ENCODE results near the gene ATRX. TPM values are rescaled to one million over a fixed set of nuclear protein-coding genes. Genes with fewer than 3 reads are reported as not detected.

Gene ATRX
- total and polyA plus RNA-seq, 2 of the 8 experiments (the other 6 are each of a cell fraction or from before 2014, with no cell fraction given) = 28.4 to 97.8 TPM

- H3K27me3 ChIP-seq (replicated peaks in 1 of 4; ENCODE audit: control insufficient read depth in 3 of 4, extremely low read depth in 1 of 4, insufficient read depth in 3 of 4, low read length in 3 of 4) = no peaks in the 10 kb centered on the region
- ChIA-PET CTCF (ENCODE audit: partially characterized antibody) (interaction anchor here (0.7 kb wide), 2 partner anchors 9 to 54 kb away, joined by 3 read pairs; no protein-coding TSS in a partner anchor), POLR2A (ENCODE audit: partially characterized antibody) (interaction anchor here (1.3 kb wide), 1 partner anchor 13 kb away, joined by 3 read pairs; no protein-coding TSS in a partner anchor)
- H2BK5ac ChIP-seq (ENCODE audit: low read depth, low read length) = no peak overlapping the region
- TF ChIP-seq KDM5A (IDR thresholded peaks at IDR 0.05; ENCODE audit: low read length) (no peak), NRF1 (IDR thresholded peaks at IDR 0.05; ENCODE audit: low read depth, low read length) (no peak), MAX (IDR thresholded peaks at IDR 0.05) (no peak), ASH2L (IDR thresholded peaks at IDR 0.05; ENCODE audit: low read length) (no peak), KDM4A (IDR thresholded peaks at IDR 0.05; ENCODE audit: low read depth, low read length, severe bottlenecking) (no peak), SIX5 (IDR thresholded peaks at IDR 0.05; ENCODE audit: low read depth, low read length) (no peak), ATF3 (IDR thresholded peaks at IDR 0.05; ENCODE audit: insufficient read depth, low read depth, low read length) (no peak), CBX5 (IDR thresholded peaks at IDR 0.05; ENCODE audit: low read depth, low read length) (no peak), RFX5 (IDR thresholded peaks at IDR 0.05; ENCODE audit: borderline replicate concordance, low read depth, low read length) (no peak), NANOG (IDR thresholded peaks at IDR 0.05; ENCODE audit: insufficient read depth, low read depth, low read length, poor library complexity, severe bottlenecking) (no peak), E2F6 (IDR thresholded peaks at IDR 0.05) (no peak), PHF8 (conservative IDR thresholded peaks at IDR 0.05; ENCODE audit: low read depth, low read length) (no peak), TEAD4 (IDR thresholded peaks at IDR 0.05; ENCODE audit: low read depth, low read length) (no peak)
- no peaks in the 10 kb centered on the region for H3K9me3 ChIP-seq (ENCODE audit: insufficient read depth in 2 of 2, low read depth in 1 of 2, low read length in 1 of 2)
- DNase-seq (ENCODE audit: low read depth in 1 of 2, low spot score in 2 of 2) (no peak), FAIRE-seq (no peak)
- H2BK120ac ChIP-seq (replicated peaks; ENCODE audit: low read depth, low read length) = no peak overlapping the region
- no peak overlapping the region for H3K4ac ChIP-seq (replicated peaks; ENCODE audit: insufficient read length, low read depth, low read length)
- no peak overlapping the region for H2BK20ac ChIP-seq (ENCODE audit: low read length)
- no peak overlapping the region for H4K5ac ChIP-seq (ENCODE audit: insufficient read length, low read depth, low read length)
- peaks cover 0 to 37% of the 10 kb centered on the region in 2 experiments; a peak in 2 of 4 replicates for H3K79me2 ChIP-seq (ENCODE audit: control insufficient read depth in 1 of 2, insufficient read depth in 2 of 2, low read length in 2 of 2)
- no peaks in the 10 kb centered on the region for H3K23me2 ChIP-seq (ENCODE audit: low read depth, low read length)
- H4K20me1 ChIP-seq (replicated peaks in 1 of 2; ENCODE audit: control insufficient read depth in 1 of 2, insufficient read depth in 2 of 2, low read length in 2 of 2) = no peaks in the 10 kb centered on the region
- WGBS, 2 experiments (ENCODE audit: extremely low coverage in 1 of 2, insufficient coverage in 1 of 2, insufficient read length in 1 of 2, insufficient replicate concordance in 2 of 2, low coverage in 1 of 2, low lambda C conversion rate in 2 of 2, missing lambda C conversion rate in 1 of 2) = 94% methylated on average over 5 of the region's 6 CpGs; no CpG with 5 or more reads in 1 of the 2 experiments
- H2AK5ac ChIP-seq (ENCODE audit: low read depth, low read length) = no peak overlapping the region
- H3K4me1 ChIP-seq (replicated peaks in 1 of 4; ENCODE audit: control insufficient read depth in 3 of 4, insufficient read depth in 4 of 4, low read length in 3 of 4) = no peaks in the 10 kb centered on the region
- no peak overlapping the region for H3K14ac ChIP-seq (ENCODE audit: insufficient read length)
- H3K18ac ChIP-seq (ENCODE audit: extremely low read depth, low read length) = no peak overlapping the region
- no peak overlapping the region for H2BK15ac ChIP-seq (ENCODE audit: low read length)
- no peak overlapping the region for H3K9ac ChIP-seq (replicated peaks in 1 of 4; ENCODE audit: extremely low read depth in 1 of 4, low read depth in 3 of 4, low read length in 3 of 4)
- H4K8ac ChIP-seq (ENCODE audit: extremely low read depth, insufficient read depth, low read length) = no peak overlapping the region
- H3K4me2 ChIP-seq (ENCODE audit: insufficient read depth in 1 of 2, low read depth in 2 of 2, low read length in 2 of 2) = no peak overlapping the region
- no peaks in the 10 kb centered on the region for H3K36me3 ChIP-seq (ENCODE audit: control insufficient read depth in 2 of 4, insufficient read depth in 4 of 4, low read length in 3 of 4)
- H3K23ac ChIP-seq (ENCODE audit: insufficient read length) = no peak overlapping the region
- no peak overlapping the region for H3K27ac ChIP-seq (ENCODE audit: low read depth, low read length)
- H4K91ac ChIP-seq (replicated peaks; ENCODE audit: insufficient read length, low read length) = no peak overlapping the region
- no peak overlapping the region for H2AFZ ChIP-seq (ENCODE audit: low read length)
- no peak overlapping the region for H2BK12ac ChIP-seq (ENCODE audit: low read depth, low read length)
- H3K4me3 ChIP-seq (ENCODE audit: extremely low read depth in 1 of 4, insufficient read depth in 2 of 4, low read depth in 3 of 4, low read length in 4 of 4) = no peak overlapping the region
- H3K79me1 ChIP-seq (ENCODE audit: low read depth, low read length) = no peaks in the 10 kb centered on the region
- no peak overlapping the region for H3K56ac ChIP-seq (replicated peaks; ENCODE audit: insufficient read length, low read depth, low read length)
Measured at GRCh38 chrX:77755561-77755960, 30.5 kb downstream of the ATRX start.

Measured in H1 (cell line).